PC-9 (cell line): ENCODE data around the gene RAD51D.

ENCODE experiments used
- EZH2 ChIP-seq: fragments of 200-600 bp; sonication (generic); IDR thresholded peaks from 2 replicates; pipeline ENCODE4 v1.8.0; 2017; ENCODE audit warnings: antibody characterized with exemption, low read depth
- TF ChIP-seq, protein P1 (sequence below): fragments of 200-600 bp; sonication (generic); conservative IDR thresholded peaks from 2 replicates; pipeline ENCODE4 v1.6.1; 2017; ENCODE audit warnings: mixed run types, antibody characterized with exemption, mild to moderate bottlenecking, moderate library complexity

DNA sequence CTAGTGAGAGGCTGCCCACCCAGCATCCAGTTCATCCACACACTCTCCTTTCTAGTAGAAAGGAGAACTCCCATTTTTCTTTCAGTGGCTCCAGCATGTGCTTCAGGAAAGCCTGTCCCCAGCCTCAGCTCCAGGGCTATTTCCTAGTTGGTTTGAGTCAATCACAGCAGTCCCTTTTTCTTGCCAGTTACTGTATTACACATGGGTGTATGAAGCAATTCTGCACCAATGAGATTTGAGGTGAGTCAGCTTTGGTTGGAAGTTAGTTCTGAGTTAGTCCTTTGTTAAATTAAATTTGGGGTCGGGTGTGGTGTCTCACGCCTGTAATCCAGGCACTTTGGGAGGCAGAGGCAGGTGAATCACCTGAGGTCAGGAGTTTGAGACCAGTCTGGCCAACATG, 24.8 kb downstream of the RAD51D start:
- TF ChIP-seq, protein P1, sequence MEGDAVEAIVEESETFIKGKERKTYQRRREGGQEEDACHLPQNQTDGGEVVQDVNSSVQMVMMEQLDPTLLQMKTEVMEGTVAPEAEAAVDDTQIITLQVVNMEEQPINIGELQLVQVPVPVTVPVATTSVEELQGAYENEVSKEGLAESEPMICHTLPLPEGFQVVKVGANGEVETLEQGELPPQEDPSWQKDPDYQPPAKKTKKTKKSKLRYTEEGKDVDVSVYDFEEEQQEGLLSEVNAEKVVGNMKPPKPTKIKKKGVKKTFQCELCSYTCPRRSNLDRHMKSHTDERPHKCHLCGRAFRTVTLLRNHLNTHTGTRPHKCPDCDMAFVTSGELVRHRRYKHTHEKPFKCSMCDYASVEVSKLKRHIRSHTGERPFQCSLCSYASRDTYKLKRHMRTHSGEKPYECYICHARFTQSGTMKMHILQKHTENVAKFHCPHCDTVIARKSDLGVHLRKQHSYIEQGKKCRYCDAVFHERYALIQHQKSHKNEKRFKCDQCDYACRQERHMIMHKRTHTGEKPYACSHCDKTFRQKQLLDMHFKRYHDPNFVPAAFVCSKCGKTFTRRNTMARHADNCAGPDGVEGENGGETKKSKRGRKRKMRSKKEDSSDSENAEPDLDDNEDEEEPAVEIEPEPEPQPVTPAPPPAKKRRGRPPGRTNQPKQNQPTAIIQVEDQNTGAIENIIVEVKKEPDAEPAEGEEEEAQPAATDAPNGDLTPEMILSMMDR: no peak
- no peak for TF ChIP-seq EZH2
